Peyer's patch (tissue), 4 donors: ENCODE data around the gene EML4.

Experiments used
- POLR2A ChIP-seq, 2 donors: fragments of 450-650 bp; IDR thresholded peaks; one replicate each; pipeline ENCODE4 v1.5.1; 2017; ENCODE audit warnings: antibody characterized with exemption in 2 of 2, mild to moderate bottlenecking in 2 of 2, moderate library complexity in 2 of 2
- TF ChIP-seq, protein P1 (sequence below), 6 experiments: fragments of 450-650 bp in 4 of 6; fragments of 200-600 bp in 2 of 6; sonication (generic) in 1 of 6; IDR thresholded peaks; one replicate each; pipeline ENCODE4 v1.5.1; 2017 to 2019; ENCODE audit warnings: antibody characterized with exemption in 6 of 6, mild to moderate bottlenecking in 3 of 6, moderate library complexity in 1 of 6

DNA sequence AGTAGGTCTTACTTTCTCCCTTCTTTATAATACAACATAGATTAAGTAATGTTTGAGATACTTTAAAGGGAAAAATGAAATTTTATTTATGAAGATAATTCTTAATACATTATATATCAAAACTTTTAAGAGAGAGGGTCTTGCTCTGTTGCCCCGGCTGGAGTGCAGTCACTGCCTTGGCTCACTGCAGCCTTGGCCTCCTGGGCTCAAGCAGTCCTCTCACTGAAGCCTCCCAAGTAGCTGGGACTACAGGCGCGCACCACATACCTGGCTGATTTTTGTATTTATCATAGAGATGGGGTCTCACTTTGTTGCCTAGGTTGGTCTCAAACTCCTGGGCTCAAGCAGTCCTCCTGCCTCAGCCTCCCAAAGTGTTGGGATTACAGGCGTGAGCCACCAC lies 97.1 kb downstream of the EML4 start:
- TF ChIP-seq, protein P1, sequence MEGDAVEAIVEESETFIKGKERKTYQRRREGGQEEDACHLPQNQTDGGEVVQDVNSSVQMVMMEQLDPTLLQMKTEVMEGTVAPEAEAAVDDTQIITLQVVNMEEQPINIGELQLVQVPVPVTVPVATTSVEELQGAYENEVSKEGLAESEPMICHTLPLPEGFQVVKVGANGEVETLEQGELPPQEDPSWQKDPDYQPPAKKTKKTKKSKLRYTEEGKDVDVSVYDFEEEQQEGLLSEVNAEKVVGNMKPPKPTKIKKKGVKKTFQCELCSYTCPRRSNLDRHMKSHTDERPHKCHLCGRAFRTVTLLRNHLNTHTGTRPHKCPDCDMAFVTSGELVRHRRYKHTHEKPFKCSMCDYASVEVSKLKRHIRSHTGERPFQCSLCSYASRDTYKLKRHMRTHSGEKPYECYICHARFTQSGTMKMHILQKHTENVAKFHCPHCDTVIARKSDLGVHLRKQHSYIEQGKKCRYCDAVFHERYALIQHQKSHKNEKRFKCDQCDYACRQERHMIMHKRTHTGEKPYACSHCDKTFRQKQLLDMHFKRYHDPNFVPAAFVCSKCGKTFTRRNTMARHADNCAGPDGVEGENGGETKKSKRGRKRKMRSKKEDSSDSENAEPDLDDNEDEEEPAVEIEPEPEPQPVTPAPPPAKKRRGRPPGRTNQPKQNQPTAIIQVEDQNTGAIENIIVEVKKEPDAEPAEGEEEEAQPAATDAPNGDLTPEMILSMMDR (IDR thresholded peaks at IDR 0.05) = no peak
- no peak for TF ChIP-seq POLR2A (IDR thresholded peaks at IDR 0.05)
